ENCODE data around the gene RIPPLY2. TPM values are rescaled to one million over a fixed set of nuclear protein-coding genes. Genes with fewer than 3 reads are reported as not detected.
A peak's percentile ranks its signal among the peaks of the same experiment; 100 is the strongest.

RIPPLY2 gene
- total RNA-seq, 2 donors from 2014 or later: not detected

GRCh38 chr6:83846291-83846690 is 6.9 kb upstream of the RIPPLY2 start:
- Mint-ChIP-seq H3K27me3 (ENCODE audit: low read depth) (peaks cover 35% of the 10 kb centered on the region), H3K9me3 (peaks cover 2 to 3% of the 10 kb centered on the region in 2 donors), H3K36me3 (ENCODE audit: insufficient read depth in 2 of 2) (no peaks in the 10 kb centered on the region), H3K27ac (no peak overlapping the region), H3K4me1 (ENCODE audit: low read depth) (no peaks in the 10 kb centered on the region), H3K4me3 (no peak overlapping the region)
- no peak for DNase-seq
- no peak for ATAC-seq (replicated peaks in 1 of 2)

- H3K4me3 Mint-ChIP-seq: no peak overlapping the region
- no peaks in the 10 kb centered on the region for H3K4me1 Mint-ChIP-seq (ENCODE audit: low read depth)
- H3K27ac Mint-ChIP-seq: no peak overlapping the region
- peaks cover 41% of the 10 kb centered on the region for H3K27me3 Mint-ChIP-seq (ENCODE audit: low read depth)
- H3K36me3 Mint-ChIP-seq (ENCODE audit: insufficient read depth in 2 of 2): no peaks in the 10 kb centered on the region
- H3K9me3 Mint-ChIP-seq: peaks cover 0 to 3% of the 10 kb centered on the region in 2 donors
- no peak for DNase-seq
- peak; percentile 47 to 70 for ATAC-seq (replicated peaks in 1 of 2)
Measured at GRCh38 chr6:83847179-83847578, 6.0 kb upstream of the RIPPLY2 start.

- no peak for ATAC-seq (replicated peaks in 1 of 2)
- Mint-ChIP-seq H3K36me3 (ENCODE audit: insufficient read depth in 2 of 2) (no peaks in the 10 kb centered on the region), H3K27ac (no peak overlapping the region), H3K9me3 (no peaks in the 10 kb centered on the region), H3K4me3 (no peak overlapping the region), H3K4me1 (ENCODE audit: low read depth) (peaks cover 8% of the 10 kb centered on the region), H3K27me3 (ENCODE audit: low read depth) (peaks cover 51% of the 10 kb centered on the region)
- no peak for DNase-seq
Measured at GRCh38 chr6:83849127-83849526, 4.0 kb upstream of the RIPPLY2 start.

- peaks cover 12% of the 10 kb centered on the region for H3K4me1 Mint-ChIP-seq (ENCODE audit: low read depth)
- no peak for ATAC-seq (replicated peaks in 1 of 2)
- peaks cover 56% of the 10 kb centered on the region for H3K27me3 Mint-ChIP-seq (ENCODE audit: low read depth)
- no peaks in the 10 kb centered on the region for H3K9me3 Mint-ChIP-seq
- no peak overlapping the region for H3K4me3 Mint-ChIP-seq
- H3K36me3 Mint-ChIP-seq (ENCODE audit: insufficient read depth in 2 of 2): no peaks in the 10 kb centered on the region
- H3K27ac Mint-ChIP-seq: no peak overlapping the region
- DNase-seq: no peak
Measured at GRCh38 chr6:83849610-83850009, 3.5 kb upstream of the RIPPLY2 start.

- ATAC-seq (replicated peaks in 1 of 2) (no peak), DNase-seq (no peak)
- Mint-ChIP-seq H3K9me3 (no peaks in the 10 kb centered on the region), H3K4me1 (ENCODE audit: low read depth) (peaks cover 12% of the 10 kb centered on the region), H3K4me3 (peak overlapping the region; percentile 76 to 90), H3K27ac (no peak overlapping the region), H3K36me3 (ENCODE audit: insufficient read depth in 2 of 2) (no peaks in the 10 kb centered on the region), H3K27me3 (ENCODE audit: low read depth) (peaks cover 70% of the 10 kb centered on the region)
Measured at GRCh38 chr6:83852528-83853177, 507 bp upstream of the RIPPLY2 start.

- Mint-ChIP-seq H3K27ac (no peak overlapping the region), H3K9me3 (no peaks in the 10 kb centered on the region), H3K27me3 (ENCODE audit: low read depth) (peaks cover 61% of the 10 kb centered on the region), H3K4me3 (peak overlapping the region; percentile 76 to 90), H3K4me1 (ENCODE audit: low read depth) (peaks cover 12% of the 10 kb centered on the region), H3K36me3 (ENCODE audit: insufficient read depth in 2 of 2) (no peaks in the 10 kb centered on the region)
- peak; percentile 13 to 18 for ATAC-seq (replicated peaks in 1 of 2)
- DNase-seq: no peak
Measured at GRCh38 chr6:83854001-83854501, 891 bp downstream of the RIPPLY2 start.

- no peaks in the 10 kb centered on the region for H3K36me3 Mint-ChIP-seq (ENCODE audit: insufficient read depth in 2 of 2)
- no peaks in the 10 kb centered on the region for H3K9me3 Mint-ChIP-seq
- H3K4me1 Mint-ChIP-seq (ENCODE audit: low read depth): peaks cover 12% of the 10 kb centered on the region
- no peak overlapping the region for H3K27ac Mint-ChIP-seq
- H3K27me3 Mint-ChIP-seq (ENCODE audit: low read depth): peaks cover 54% of the 10 kb centered on the region
- H3K4me3 Mint-ChIP-seq: peak overlapping the region in 1 of 2 donors; percentile 90
- ATAC-seq (replicated peaks in 1 of 2): no peak
- DNase-seq: no peak
Measured at GRCh38 chr6:83854766-83855165, 1.6 kb downstream of the RIPPLY2 start.

GRCh38 chr6:83859410-83860358 is 6.5 kb downstream of the RIPPLY2 start, which contains the start of gene CYB5R4:
Gene CYB5R4 (plus strand): TSS chr6:83859689. CDS start chr6:83859783, 94 bp downstream.
- ATAC-seq (replicated peaks in 1 of 2): peak; percentile 98 to 99
- peaks cover 20% of the 10 kb centered on the region for H3K4me1 Mint-ChIP-seq (ENCODE audit: low read depth)
- DNase-seq: peak; percentile 94 to 96
- peaks cover 13% of the 10 kb centered on the region for H3K27me3 Mint-ChIP-seq (ENCODE audit: low read depth)
- H3K9me3 Mint-ChIP-seq: no peaks in the 10 kb centered on the region
- H3K4me3 Mint-ChIP-seq: peak within 1 kb of the TSS; percentile 92 to 96
- H3K36me3 Mint-ChIP-seq (ENCODE audit: insufficient read depth in 2 of 2): peaks cover 0 to 2% of the 10 kb centered on the region in 2 donors
- peak within 1 kb of the TSS; percentile 92 for H3K27ac Mint-ChIP-seq

GRCh38 chr6:83860359-83860755 is 7.2 kb downstream of the RIPPLY2 start:
- Mint-ChIP-seq H3K36me3 (ENCODE audit: insufficient read depth in 2 of 2) (peaks cover under 1 to 2% of the 10 kb centered on the region in 2 donors), H3K4me3 (peak overlapping the region; percentile 92 to 96), H3K9me3 (no peaks in the 10 kb centered on the region), H3K27ac (peak overlapping the region; percentile 92), H3K4me1 (ENCODE audit: low read depth) (peaks cover 20% of the 10 kb centered on the region), H3K27me3 (ENCODE audit: low read depth) (peaks cover 7% of the 10 kb centered on the region)
- ATAC-seq (replicated peaks in 1 of 2): no peak
- DNase-seq: no peak

- no peak for ATAC-seq (replicated peaks in 1 of 2)
- no peak for DNase-seq
- Mint-ChIP-seq H3K27me3 (ENCODE audit: low read depth) (peaks cover under 1% of the 10 kb centered on the region), H3K4me1 (ENCODE audit: low read depth) (peaks cover 20% of the 10 kb centered on the region), H3K36me3 (ENCODE audit: insufficient read depth in 2 of 2) (peaks cover 2 to 5% of the 10 kb centered on the region in 2 donors), H3K27ac (peak overlapping the region; percentile 92), H3K4me3 (peak overlapping the region; percentile 92 to 96), H3K9me3 (no peaks in the 10 kb centered on the region)
Measured at GRCh38 chr6:83860782-83861495, 7.8 kb downstream of the RIPPLY2 start.

GRCh38 chr6:83862776-83863471 is 9.8 kb downstream of the RIPPLY2 start:
- Mint-ChIP-seq H3K27ac (no peak overlapping the region), H3K9me3 (peaks cover 6% of the 10 kb centered on the region in 2 donors), H3K27me3 (ENCODE audit: low read depth) (no peaks in the 10 kb centered on the region), H3K4me1 (ENCODE audit: low read depth) (peaks cover 20% of the 10 kb centered on the region), H3K4me3 (no peak overlapping the region), H3K36me3 (ENCODE audit: insufficient read depth in 2 of 2) (peaks cover 10 to 21% of the 10 kb centered on the region in 2 donors)
- ATAC-seq (replicated peaks in 1 of 2) (no peak), DNase-seq (no peak)

- ATAC-seq (replicated peaks in 1 of 2): no peak
- peaks cover 6% of the 10 kb centered on the region in 2 donors for H3K9me3 Mint-ChIP-seq
- H3K4me3 Mint-ChIP-seq: no peak overlapping the region
- H3K27me3 Mint-ChIP-seq (ENCODE audit: low read depth): no peaks in the 10 kb centered on the region
- H3K27ac Mint-ChIP-seq: no peak overlapping the region
- DNase-seq: no peak
- H3K36me3 Mint-ChIP-seq (ENCODE audit: insufficient read depth in 2 of 2): peaks cover 9 to 30% of the 10 kb centered on the region in 2 donors
- H3K4me1 Mint-ChIP-seq (ENCODE audit: low read depth): peaks cover 7% of the 10 kb centered on the region
Measured at GRCh38 chr6:83867043-83867442, 13.9 kb downstream of the RIPPLY2 start.

Data from activated T-cell treated with anti-CD3 and anti-CD28 coated beads, Interleukin-2, amount 50 U/mL, for 72 hours (primary cell).